Thyroid gland (tissue), 4 donors: ENCODE data around the gene ROBO4. TPM values are rescaled to one million over a fixed set of nuclear protein-coding genes. Genes with fewer than 3 reads are reported as not detected.

Experiments
- DNase-seq, 2 donors: peaks; one replicate each; pipeline ENCODE4 v3.0.0-alpha.2; 2019
- H3K27ac ChIP-seq, 3 donors: fragments of 200-600 bp; sonication (generic); 1 replicate in 2 of 3; 2 replicates in 1 of 3; pipeline ENCODE4 v1.5.1; 2016 to 2019; ENCODE audit warnings: mild to moderate bottlenecking in 1 of 3, moderate library complexity in 1 of 3
- H3K27me3 ChIP-seq: fragments of 200-600 bp; sonication (generic); one replicate; pipeline ENCODE4 v1.5.1; 2019
- H3K36me3 ChIP-seq, 2 donors: fragments of 200-600 bp; sonication (generic); one replicate each; pipeline ENCODE4 v1.5.1; 2016 to 2019
- H3K4me1 ChIP-seq, 2 donors: fragments of 200-600 bp; sonication (generic); one replicate each; pipeline ENCODE4 v1.5.1; 2017 to 2019
- H3K4me3 ChIP-seq, 3 donors: fragments of 200-600 bp; sonication (generic); replicated peaks in 1 of 3; 1 replicate in 2 of 3; 2 replicates in 1 of 3; pipeline ENCODE4 v1.5.1; 2016; ENCODE audit warnings: mild to moderate bottlenecking in 1 of 3
- H3K9me3 ChIP-seq: fragments of 200-600 bp; sonication (generic); one replicate; pipeline ENCODE4 v1.5.1; 2017
- CTCF ChIP-seq, 6 experiments: fragments of 200-600 bp in 3 of 6; fragments of 450-650 bp in 3 of 6; sonication (generic) in 3 of 6; IDR thresholded peaks; one replicate each; pipeline ENCODE4 v1.5.1; 2016 to 2019; ENCODE audit warnings: antibody characterized with exemption in 6 of 6, mild to moderate bottlenecking in 2 of 6, inconsistent platforms in 1 of 6, moderate library complexity in 1 of 6
- POLR2A ChIP-seq, 2 donors: fragments of 450-650 bp; IDR thresholded peaks; one replicate each; pipeline ENCODE4 v1.6.1; 2017; ENCODE audit warnings: antibody characterized with exemption in 2 of 2, mild to moderate bottlenecking in 2 of 2, moderate library complexity in 1 of 2
- WGBS, 2 donors: methylation state at CpG; one replicate each; pipeline ENCODE4 v1.1.5; 2017; 5-methylcytosine and 5-hydroxymethylcytosine counted together
- intact Hi-C: fragments of 100-400 bp; cut with DNase I; formaldehyde crosslinking; loops from one replicate; pipeline ENCODE4 v1.15.1; 2023
- total RNA-seq, 4 donors: library from RNA; depleted of rRNA; stranded (reverse); fragments of >200 nt; gene quantifications; one replicate each; pipeline ENCODE4 v1.2.3, GENCODE V29; 2016

The ROBO4 gene
- total RNA-seq, 4 donors from 2014 or later, result 12.3 to 47.6 (median 32.6) TPM

- DNase-seq, result no peak
- no peak for TF ChIP-seq POLR2A (IDR thresholded peaks at IDR 0.05)
- TF ChIP-seq CTCF (IDR thresholded peaks at IDR 0.05), result no peak
- no peaks in the 10 kb centered on the region for H3K36me3 ChIP-seq
- H3K4me1 ChIP-seq, result peaks cover 6 to 22% of the 10 kb centered on the region in 2 donors
- H3K27me3 ChIP-seq, result no peaks in the 10 kb centered on the region
- H3K27ac ChIP-seq, result peak overlapping the region in 2 of 3 donors; percentile 66 to 87
- intact Hi-C loops, result no loop called here
- WGBS, 2 donors, result 20 to 29% methylated on average over 28 to 30 of the region's 30 CpGs
- no peaks in the 10 kb centered on the region for H3K9me3 ChIP-seq
- H3K4me3 ChIP-seq, result peak overlapping the region in 2 of 3 donors; percentile 9 to 43
These were observed 20.6 kb downstream of the ROBO4 start for GRCh38 chr11:124876818-124877630.

GRCh38 chr11:124875943-124876817 is 21.5 kb downstream of the ROBO4 start:
- Histone ChIP-seq H3K4me3 (peak overlapping the region in 2 of 3 donors; percentile 9 to 43), H3K27me3 (no peaks in the 10 kb centered on the region), H3K27ac (peak overlapping the region; percentile 32 to 87 (median 66)), H3K9me3 (no peaks in the 10 kb centered on the region), H3K36me3 (no peaks in the 10 kb centered on the region), H3K4me1 (peaks cover 6 to 22% of the 10 kb centered on the region in 2 donors)
- TF ChIP-seq CTCF (IDR thresholded peaks at IDR 0.05), result peak; percentile 35 to 86 (median 62)
- TF ChIP-seq POLR2A (IDR thresholded peaks at IDR 0.05), result peak in 1 of 2 donors; percentile 25
- peak; percentile 84 to 86 for DNase-seq
- WGBS, 2 donors, result 2% methylated on average over 39 to 41 of the region's 69 CpGs
- intact Hi-C loops, result no loop called here

- H3K4me3 ChIP-seq, result no peak overlapping the region
- TF ChIP-seq CTCF (IDR thresholded peaks at IDR 0.05) (no peak), POLR2A (IDR thresholded peaks at IDR 0.05) (no peak)
- H3K9me3 ChIP-seq, result no peaks in the 10 kb centered on the region
- 48 to 57% methylated on average over 3 of the region's 3 CpGs for WGBS, 2 donors
- peaks cover 6 to 22% of the 10 kb centered on the region in 2 donors for H3K4me1 ChIP-seq
- H3K27ac ChIP-seq, result no peak overlapping the region
- intact Hi-C loops, result no loop called here
- H3K36me3 ChIP-seq, result no peaks in the 10 kb centered on the region
- DNase-seq, result no peak
- no peaks in the 10 kb centered on the region for H3K27me3 ChIP-seq
These were observed 22.3 kb downstream of the ROBO4 start for GRCh38 chr11:124875401-124875800.

GRCh38 chr11:124874571-124875255 is 23.0 kb downstream of the ROBO4 start:
- WGBS, 2 donors, result 90 to 93% methylated on average over 7 of the region's 7 CpGs
- H3K36me3 ChIP-seq, result no peaks in the 10 kb centered on the region
- no peak overlapping the region for H3K27ac ChIP-seq
- TF ChIP-seq CTCF (IDR thresholded peaks at IDR 0.05) (no peak), POLR2A (IDR thresholded peaks at IDR 0.05) (no peak)
- H3K9me3 ChIP-seq, result no peaks in the 10 kb centered on the region
- intact Hi-C loops, result no loop called here
- peaks cover 5% of the 10 kb centered on the region for H3K27me3 ChIP-seq
- DNase-seq, result no peak
- no peak overlapping the region for H3K4me3 ChIP-seq
- peaks cover 6 to 22% of the 10 kb centered on the region in 2 donors for H3K4me1 ChIP-seq
